H1 (cell line): Measurements from ENCODE around the gene GRK5. TPM values are rescaled to one million over a fixed set of nuclear protein-coding genes. Genes with fewer than 3 reads are reported as not detected.

Source experiments
- CTCF ChIA-PET: fragments of 300-600 bp; sonication (Branson Sonifier 250); formaldehyde crosslinking; loops from one replicate; lab custom pipeline; 2021; ENCODE audit not compliant: partially characterized antibody; lab: Charles Lee
- POLR2A ChIA-PET: fragments of 300-600 bp; sonication (Branson Sonifier 250); formaldehyde crosslinking; loops from one replicate; lab custom pipeline; 2021; ENCODE audit warnings: inconsistent platforms; ENCODE audit not compliant: partially characterized antibody; lab: Charles Lee
- DNase-seq, 2 experiments: peaks; one replicate each; pipeline versions ENCODE4 v3.0.0 to v3.0.0-alpha.2; 2010 to 2022; ENCODE audit warnings: low spot score in 2 of 2, low read depth in 1 of 2, mixed read lengths in 1 of 2
- FAIRE-seq: peaks from 2 replicates; lab custom pipeline; 2011; peaks lifted over from hg19 to GRCh38; lab: Jason Lieb, UNC
- H2AFZ ChIP-seq: 2 replicates; pipeline ENCODE4 v1.8.1; 2012; ENCODE audit warnings: low read length, inconsistent platforms
- H2AK5ac ChIP-seq: 2 replicates; pipeline ENCODE4 v1.6.1; 2013; ENCODE audit warnings: low read depth, low read length
- H2BK120ac ChIP-seq: replicated peaks from 2 replicates; pipeline ENCODE3; 2013; ENCODE audit warnings: low read depth, low read length, inconsistent platforms
- H2BK12ac ChIP-seq: 2 replicates; pipeline ENCODE4 v1.6.1; 2013; ENCODE audit warnings: low read depth, low read length
- H2BK15ac ChIP-seq: 2 replicates; pipeline ENCODE4 v1.6.1; 2013; ENCODE audit warnings: low read length
- H2BK20ac ChIP-seq: 2 replicates; pipeline ENCODE4 v1.6.1; 2013; ENCODE audit warnings: low read length
- H2BK5ac ChIP-seq: 2 replicates; pipeline ENCODE4 v1.6.1; 2013; ENCODE audit warnings: low read depth, low read length
- H3K14ac ChIP-seq: 2 replicates; pipeline ENCODE4 v1.6.1; 2013; ENCODE audit warnings: inconsistent platforms; ENCODE audit not compliant: insufficient read length
- H3K18ac ChIP-seq: 2 replicates; pipeline ENCODE4 v1.6.1; 2013; ENCODE audit warnings: low read length; ENCODE audit errors: extremely low read depth
- H3K23ac ChIP-seq: 2 replicates; pipeline ENCODE4 v1.6.1; 2013; ENCODE audit warnings: inconsistent platforms; ENCODE audit not compliant: insufficient read length
- H3K23me2 ChIP-seq: 2 replicates; pipeline ENCODE4 v1.6.1; 2013; ENCODE audit warnings: low read depth, low read length
- H3K27ac ChIP-seq: 2 replicates; pipeline ENCODE4 v1.6.1; 2011; ENCODE audit warnings: low read depth, low read length, inconsistent platforms
- H3K27me3 ChIP-seq, 4 experiments: replicated peaks in 1 of 4; 1 replicate in 1 of 4; 2 replicates in 3 of 4; pipeline versions ENCODE4 v1.6.1 to v1.8.1; 2011 to 2013; ENCODE audit warnings: low read length in 3 of 4, mild to moderate bottlenecking in 3 of 4, inconsistent platforms in 2 of 4, mixed read lengths in 2 of 4, moderate library complexity in 1 of 4; ENCODE audit not compliant: control insufficient read depth in 3 of 4, insufficient read depth in 3 of 4; ENCODE audit errors: extremely low read depth in 1 of 4
- H3K36me3 ChIP-seq, 4 experiments: 2 replicates each; pipeline versions ENCODE4 v1.6.1 to v1.8.1; 2011 to 2013; ENCODE audit warnings: mild to moderate bottlenecking in 4 of 4, low read length in 3 of 4, moderate library complexity in 2 of 4, control low read depth in 1 of 4, inconsistent platforms in 1 of 4; ENCODE audit not compliant: insufficient read depth in 4 of 4, control insufficient read depth in 2 of 4
- H3K4ac ChIP-seq: replicated peaks from 2 replicates; pipeline ENCODE3; 2013; ENCODE audit warnings: low read length, low read depth, mixed read lengths, inconsistent platforms; ENCODE audit not compliant: insufficient read length
- H3K4me1 ChIP-seq, 4 experiments: replicated peaks in 1 of 4; 1 replicate in 1 of 4; 2 replicates in 3 of 4; pipeline versions ENCODE4 v1.6.1 to v1.8.1; 2011 to 2013; ENCODE audit warnings: low read length in 3 of 4, inconsistent platforms in 2 of 4, mixed read lengths in 1 of 4; ENCODE audit not compliant: insufficient read depth in 4 of 4, control insufficient read depth in 3 of 4
- H3K4me2 ChIP-seq, 2 experiments: 2 replicates each; pipeline versions ENCODE4 v1.6.1 to v1.8.1; 2011 to 2013; ENCODE audit warnings: low read depth in 2 of 2, low read length in 2 of 2, control low read depth in 1 of 2, inconsistent platforms in 1 of 2, mild to moderate bottlenecking in 1 of 2; ENCODE audit not compliant: insufficient read depth in 1 of 2
- H3K4me3 ChIP-seq, 4 experiments: fragments of 200-600, 300-600 bp in 1 of 4; sonication (generic), shearing (Covaris generic), sonication (Bioruptor Twin) in 1 of 4; 2 replicates each; pipeline versions ENCODE4 v1.5.1 to v1.8.1; 2011 to 2016; ENCODE audit warnings: low read length in 4 of 4, low read depth in 3 of 4, control low read depth in 2 of 4, inconsistent platforms in 2 of 4, mild to moderate bottlenecking in 2 of 4, mixed read lengths in 1 of 4, moderate library complexity in 1 of 4; ENCODE audit not compliant: insufficient read depth in 2 of 4; ENCODE audit errors: extremely low read depth in 1 of 4
- H3K56ac ChIP-seq: replicated peaks from 2 replicates; pipeline ENCODE3; 2013; ENCODE audit warnings: low read depth, mild to moderate bottlenecking, mixed read lengths, low read length, inconsistent platforms; ENCODE audit not compliant: insufficient read length
- H3K79me1 ChIP-seq: 2 replicates; pipeline ENCODE4 v1.6.1; 2013; ENCODE audit warnings: low read depth, low read length, control low read depth
- H3K79me2 ChIP-seq, 2 experiments: 2 replicates each; pipeline versions ENCODE4 v1.6.1 to v1.8.1; 2012 to 2013; ENCODE audit warnings: low read length in 2 of 2, mild to moderate bottlenecking in 2 of 2, inconsistent platforms in 1 of 2; ENCODE audit not compliant: insufficient read depth in 2 of 2, control insufficient read depth in 1 of 2
- H3K9ac ChIP-seq, 4 experiments: replicated peaks in 1 of 4; 1 replicate in 1 of 4; 2 replicates in 3 of 4; pipeline versions ENCODE4 v1.6.1 to v1.8.1; 2011 to 2013; ENCODE audit warnings: low read depth in 3 of 4, low read length in 3 of 4, control low read depth in 2 of 4, mild to moderate bottlenecking in 2 of 4, moderate library complexity in 2 of 4, inconsistent platforms in 1 of 4; ENCODE audit errors: extremely low read depth in 1 of 4
- H3K9me3 ChIP-seq, 2 experiments: 2 replicates each; pipeline versions ENCODE4 v1.6.1 to v1.8.1; 2012 to 2013; ENCODE audit warnings: mild to moderate bottlenecking in 2 of 2, moderate library complexity in 2 of 2, control low read depth in 1 of 2, inconsistent platforms in 1 of 2, low read depth in 1 of 2, low read length in 1 of 2, mixed read lengths in 1 of 2; ENCODE audit not compliant: insufficient read depth in 2 of 2
- H4K20me1 ChIP-seq, 2 experiments: replicated peaks in 1 of 2; 2 replicates each; pipeline versions ENCODE3 to v1.8.1; 2011 to 2013; ENCODE audit warnings: inconsistent platforms in 2 of 2, low read length in 2 of 2, mild to moderate bottlenecking in 1 of 2; ENCODE audit not compliant: insufficient read depth in 2 of 2, control insufficient read depth in 1 of 2
- H4K5ac ChIP-seq: 2 replicates; pipeline ENCODE4 v1.6.1; 2013; ENCODE audit warnings: low read length, low read depth, mixed read lengths, inconsistent platforms; ENCODE audit not compliant: insufficient read length
- H4K8ac ChIP-seq: 2 replicates; pipeline ENCODE4 v1.8.0; 2013; ENCODE audit warnings: mild to moderate bottlenecking, moderate library complexity, low read length, inconsistent platforms; ENCODE audit not compliant: insufficient read depth; ENCODE audit errors: extremely low read depth
- H4K91ac ChIP-seq: replicated peaks from 2 replicates; pipeline ENCODE3; 2013; ENCODE audit warnings: low read length, mixed read lengths, inconsistent platforms; ENCODE audit not compliant: insufficient read length
- ATF2 ChIP-seq: IDR thresholded peaks from 2 replicates; pipeline ENCODE4 v1.6.1; 2012; ENCODE audit warnings: low read length, inconsistent platforms
- ATF3 ChIP-seq: IDR thresholded peaks from 2 replicates; pipeline ENCODE4 v1.6.1; 2011; ENCODE audit warnings: low read depth, mild to moderate bottlenecking, low read length; ENCODE audit not compliant: insufficient read depth
- CREB1 ChIP-seq: IDR thresholded peaks from 2 replicates; pipeline ENCODE4 v1.6.1; 2012; ENCODE audit warnings: inconsistent platforms
- HDAC6 ChIP-seq: IDR thresholded peaks from one replicate; pipeline ENCODE4 v1.7.1; 2012; ENCODE audit warnings: low read depth, mild to moderate bottlenecking, inconsistent platforms, low read length, moderate library complexity
- KDM4A ChIP-seq: IDR thresholded peaks from one replicate; pipeline ENCODE4 v1.7.1; 2012; ENCODE audit warnings: low read depth, mild to moderate bottlenecking, moderate library complexity, low read length, inconsistent platforms; ENCODE audit not compliant: severe bottlenecking
- MAX ChIP-seq: IDR thresholded peaks from 2 replicates; pipeline ENCODE4 v1.6.1; 2012; ENCODE audit warnings: inconsistent platforms
- POLR2AphosphoS5 ChIP-seq: IDR thresholded peaks from 2 replicates; pipeline ENCODE4 v1.6.1; 2011; ENCODE audit warnings: low read depth, low read length
- SIX5 ChIP-seq: IDR thresholded peaks from 2 replicates; pipeline ENCODE4 v1.6.1; 2011; ENCODE audit warnings: mild to moderate bottlenecking, low read depth, low read length
- SP1 ChIP-seq: IDR thresholded peaks from 2 replicates; pipeline ENCODE4 v1.6.1; 2011; ENCODE audit warnings: low read depth, low read length
- SUZ12 ChIP-seq: fragments of 200-600 bp; sonication (generic); IDR thresholded peaks from 2 replicates; pipeline ENCODE4 v1.6.1; 2012; ENCODE audit warnings: mild to moderate bottlenecking, inconsistent platforms, low read length, moderate library complexity, mixed read lengths
- TAF7 ChIP-seq: optimal IDR thresholded peaks from 2 replicates; pipeline ENCODE3; 2011; ENCODE audit warnings: low read depth, mild to moderate bottlenecking, inconsistent platforms, low read length, moderate library complexity, borderline replicate concordance
- TBP ChIP-seq: IDR thresholded peaks from 2 replicates; pipeline ENCODE4 v1.6.1; 2011; ENCODE audit warnings: low read depth, low read length, improper control_type of control experiment
- ZNF274 ChIP-seq: IDR thresholded peaks from 2 replicates; pipeline ENCODE4 v1.7.0; 2012; ENCODE audit warnings: low read length, borderline replicate concordance; ENCODE audit errors: extremely low read depth
- WGBS, 2 experiments: shearing (Covaris generic) in 1 of 2; methylation state at CpG; one replicate each; pipeline versions ENCODE4 v1.1.6 to v1.1.7; 2013 to 2015; ENCODE audit warnings: low lambda C conversion rate in 2 of 2, mixed read lengths in 2 of 2, inconsistent platforms in 1 of 2, low coverage in 1 of 2, missing lambda C conversion rate in 1 of 2; ENCODE audit not compliant: insufficient replicate concordance in 2 of 2, insufficient coverage in 1 of 2, insufficient read length in 1 of 2; ENCODE audit errors: extremely low coverage in 1 of 2, missing lambda C conversion rate in 1 of 2; 5-methylcytosine and 5-hydroxymethylcytosine counted together
- polyA plus RNA-seq, 7 experiments: library from polyadenylated mRNA; depleted of rRNA in 3 of 7; stranded (reverse) in 5 of 7; unstranded in 2 of 7; fragments of >200 nt in 5 of 7; fragments of 200-250 nt in 2 of 7; gene quantifications; 1 replicate in 5 of 7; 2 replicates in 1 of 7; 4 replicates in 1 of 7; pipeline versions ENCODE4 v1.2.1 to v1.2.3, GENCODE V29; 2011 to 2013; ENCODE audit warnings: missing spikeins in 2 of 7, mixed read lengths in 2 of 7
- total RNA-seq: library from RNA; stranded (reverse); fragmentation: NEBNext Ultra II Directional; extraction: Animal tissue kit (Norgen Biotek cat#: 25700); gene quantifications from 2 replicates; pipeline ENCODE4 v1.2.1, GENCODE V29; 2021

Gene GRK5
- total and polyA plus RNA-seq, 2 of the 8 experiments (the other 6 are each of a cell fraction or from before 2014, with no cell fraction given), result 0.54 to 2.5 TPM

GRCh38 chr10:119454990-119455389 lies 247.6 kb downstream of the GRK5 start:
- Histone ChIP-seq H3K4me1 (peaks cover 0 to 5% (median 1%) of the 10 kb centered on the region in 4 experiments; a peak in 3 of 7 replicates), H3K27me3 (no peaks in the 10 kb centered on the region), H2AFZ (no peak overlapping the region), H3K79me1 (no peaks in the 10 kb centered on the region), H4K91ac (no peak overlapping the region), H2BK20ac (no peak overlapping the region), H3K4ac (no peak overlapping the region), H3K23ac (no peak overlapping the region), H4K8ac (no peak overlapping the region; the same call in 1 of the 2 replicates), H2AK5ac (no peak overlapping the region), H4K5ac (no peak overlapping the region), H3K79me2 (no peaks in the 10 kb centered on the region), H3K14ac (no peak overlapping the region), H3K9me3 (no peaks in the 10 kb centered on the region), H3K4me2 (no peak overlapping the region), H3K4me3 (no peak overlapping the region), H4K20me1 (no peaks in the 10 kb centered on the region), H3K18ac (no peak overlapping the region), H3K36me3 (no peaks in the 10 kb centered on the region), H3K56ac (no peak overlapping the region), H3K9ac (no peak overlapping the region), H2BK12ac (no peak overlapping the region), H2BK120ac (no peak overlapping the region), H2BK15ac (no peak overlapping the region), H3K23me2 (no peaks in the 10 kb centered on the region), H3K27ac (no peak overlapping the region), H2BK5ac (no peak overlapping the region)
- ChIA-PET CTCF (interaction anchor here (0.8 to 2.0 kb wide), 2 partner anchors 9 to 265 kb away, joined by 3 to 11 read pairs; no protein-coding TSS in a partner anchor), POLR2A (no interaction called here)
- 90% methylated on average over 18 of the region's 18 CpGs; no CpG with 5 or more reads in 1 of the 2 experiments for WGBS, 2 experiments
- DNase-seq (no peak), FAIRE-seq (no peak)
- TF ChIP-seq SIX5, result no peak
- no peak for TF ChIP-seq POLR2AphosphoS5
- TF ChIP-seq SUZ12, result no peak
- no peak for TF ChIP-seq SP1
- no peak for TF ChIP-seq CREB1
- no peak for TF ChIP-seq MAX
- no peak for TF ChIP-seq ZNF274
- TF ChIP-seq ATF2, result no peak
- TF ChIP-seq TAF7, result no peak
- TF ChIP-seq TBP, result no peak
- TF ChIP-seq ATF3, result no peak
- TF ChIP-seq HDAC6, result no peak
- TF ChIP-seq KDM4A, result no peak
